Epithelial cell of esophagus (primary cell): Measurements from ENCODE around the gene SPTBN5.

Source experiments
- DNase-seq: peaks from one replicate; pipeline ENCODE4 v3.0.0; 2010; ENCODE audit warnings: low read depth
- H3K4me3 ChIP-seq: 2 replicates; pipeline ENCODE4 v1.5.1; 2011; ENCODE audit warnings: mild to moderate bottlenecking, low read length, control low read depth
- CTCF ChIP-seq: IDR thresholded peaks from 2 replicates; pipeline ENCODE4 v1.5.1; 2011; ENCODE audit warnings: low read depth, mild to moderate bottlenecking, low read length, control low read depth, inconsistent platforms; ENCODE audit not compliant: insufficient read depth; ENCODE audit errors: missing control alignments

Gene SPTBN5

GRCh38 chr15:41865490-41866055, 28.3 kb downstream of the SPTBN5 start:
- TF ChIP-seq CTCF = no peak
- H3K4me3 ChIP-seq = no peak overlapping the region
- DNase-seq = no peak

GRCh38 chr15:41862515-41863116, 31.2 kb downstream of the SPTBN5 start:
- no peak for TF ChIP-seq CTCF
- DNase-seq = no peak
- H3K4me3 ChIP-seq = no peak overlapping the region

GRCh38 chr15:41861736-41862356, 32.0 kb downstream of the SPTBN5 start:
- H3K4me3 ChIP-seq = no peak overlapping the region
- no peak for TF ChIP-seq CTCF
- no peak for DNase-seq

- H3K4me3 ChIP-seq = no peak overlapping the region
- no peak for DNase-seq
- no peak for TF ChIP-seq CTCF
Observed at GRCh38 chr15:41860049-41860828, 33.6 kb downstream of the SPTBN5 start.

GRCh38 chr15:41858756-41859155, 35.1 kb downstream of the SPTBN5 start:
- no peak for TF ChIP-seq CTCF
- no peak for DNase-seq
- H3K4me3 ChIP-seq = no peak overlapping the region

- TF ChIP-seq CTCF = no peak
- no peak overlapping the region for H3K4me3 ChIP-seq
- no peak for DNase-seq
Observed at GRCh38 chr15:41857316-41857715, 36.5 kb downstream of the SPTBN5 start.
